ENCODE data around the gene RGPD8.
"Not testable (repeated sequence)": the region's sequence is repeated elsewhere in the genome, so short reads cannot be mapped to it uniquely, and the experiment has no call there.

RGPD8 gene

GRCh38 chr2:112433480-112433879, at the start of gene RGPD8:
Gene RGPD8, minus strand, starts transcription at chr2:112433645. Its CDS starts 192 bp downstream, at chr2:112433453.
- peak; percentile 74 to 83 for DNase-seq (ENCODE audit: low read depth in 2 of 2)

- DNase-seq (ENCODE audit: low read depth in 2 of 2) = no peak
Measured at GRCh38 chr2:112483042-112483473, 49.6 kb upstream of the RGPD8 start.

- DNase-seq (ENCODE audit: low read depth in 2 of 2) = no peak
Measured at GRCh38 chr2:112482309-112483041, 49.0 kb upstream of the RGPD8 start.

GRCh38 chr2:112481528-112482233, 48.2 kb upstream of the RGPD8 start, which contains the start of gene TTL:
Gene TTL, plus strand, starts transcription at chr2:112482156. Its CDS starts 189 bp downstream, at chr2:112482345.
- DNase-seq (ENCODE audit: low read depth in 2 of 2) = peak; percentile 57 to 58

GRCh38 chr2:112481050-112481527, 47.6 kb upstream of the RGPD8 start:
- peak; percentile 57 to 66 for DNase-seq (ENCODE audit: low read depth in 2 of 2)

GRCh38 chr2:112480530-112481049, 47.1 kb upstream of the RGPD8 start:
- no peak for DNase-seq (ENCODE audit: low read depth in 2 of 2)

GRCh38 chr2:112476434-112476833, 43.0 kb upstream of the RGPD8 start:
- DNase-seq (ENCODE audit: low read depth in 2 of 2) = no peak

- no peak for DNase-seq (ENCODE audit: low read depth in 2 of 2)
Measured at GRCh38 chr2:112474844-112475486, 41.5 kb upstream of the RGPD8 start.

GRCh38 chr2:112472547-112473263, 39.3 kb upstream of the RGPD8 start:
- no peak for DNase-seq (ENCODE audit: low read depth in 2 of 2)

GRCh38 chr2:112465382-112465781, 31.9 kb upstream of the RGPD8 start:
- DNase-seq (ENCODE audit: low read depth in 2 of 2) = no peak

GRCh38 chr2:112463256-112463655, 29.8 kb upstream of the RGPD8 start:
- no peak for DNase-seq (ENCODE audit: low read depth in 2 of 2)

- DNase-seq (ENCODE audit: low read depth in 2 of 2) = no peak
Measured at GRCh38 chr2:112462178-112462577, 28.7 kb upstream of the RGPD8 start.

GRCh38 chr2:112459372-112459771, 25.9 kb upstream of the RGPD8 start:
- no peak for DNase-seq (ENCODE audit: low read depth in 2 of 2)

- no peak for DNase-seq (ENCODE audit: low read depth in 2 of 2)
Measured at GRCh38 chr2:112454586-112454985, 21.1 kb upstream of the RGPD8 start.

GRCh38 chr2:112451317-112451716, 17.9 kb upstream of the RGPD8 start:
- DNase-seq (ENCODE audit: low read depth in 2 of 2) = no peak

GRCh38 chr2:112449854-112450253, 16.4 kb upstream of the RGPD8 start:
- no peak for DNase-seq (ENCODE audit: low read depth in 2 of 2)

GRCh38 chr2:112444256-112444655, 10.8 kb upstream of the RGPD8 start:
- DNase-seq (ENCODE audit: low read depth in 2 of 2) = not testable (repeated sequence)

GRCh38 chr2:112438603-112439261, 5.3 kb upstream of the RGPD8 start:
- not testable (repeated sequence) for DNase-seq (ENCODE audit: low read depth in 2 of 2)

- DNase-seq (ENCODE audit: low read depth in 2 of 2) = not testable (repeated sequence)
Measured at GRCh38 chr2:112437405-112437831, 4.0 kb upstream of the RGPD8 start.

GRCh38 chr2:112436993-112437392, 3.5 kb upstream of the RGPD8 start:
- not testable (repeated sequence) for DNase-seq (ENCODE audit: low read depth in 2 of 2)

Data from activated CD8-positive, alpha-beta memory T cell treated with anti-CD3 and anti-CD28 coated beads for 4 hours (primary cell).